NCI-H2029 (cell line): ENCODE results near the gene LRMDA.

ENCODE experiments used
- DNase-seq: peaks from one replicate; lab custom pipeline; 2025; lab: John Stamatoyannopoulos, UW

LRMDA gene

GRCh38 chr10:76268954-76269353, 837.5 kb downstream of the LRMDA start:
- DNase-seq, result no peak

GRCh38 chr10:76270464-76270863, 839.0 kb downstream of the LRMDA start:
- no peak for DNase-seq

- DNase-seq, result no peak
Observed at GRCh38 chr10:76274933-76275332, 843.5 kb downstream of the LRMDA start.

GRCh38 chr10:76278811-76279460, 847.5 kb downstream of the LRMDA start:
- DNase-seq, result no peak

DNA sequence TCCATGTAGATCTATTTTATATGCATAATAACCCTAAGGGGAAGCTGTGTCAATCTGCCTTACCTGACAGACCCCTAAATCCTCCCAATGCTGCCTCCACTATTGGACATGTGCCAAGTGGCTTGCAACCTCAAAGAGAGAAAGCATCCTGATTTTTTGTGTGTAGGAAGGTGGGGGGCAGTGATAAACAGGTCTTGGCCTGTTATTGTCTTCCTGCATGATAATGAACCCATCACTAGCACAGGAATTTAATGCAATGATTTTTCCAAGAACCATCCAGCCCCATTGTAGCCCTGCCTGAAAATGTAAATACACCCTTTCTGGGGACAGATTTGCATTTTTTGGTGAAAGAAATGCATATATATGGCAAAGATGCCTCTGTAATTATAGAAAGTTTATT, 850.2 kb downstream of the LRMDA start:
- no peak for DNase-seq

- DNase-seq, result no peak
Observed at GRCh38 chr10:76282061-76283025, 850.9 kb downstream of the LRMDA start.

GRCh38 chr10:76284351-76284750, 852.9 kb downstream of the LRMDA start:
- no peak for DNase-seq

- DNase-seq, result no peak
Observed at GRCh38 chr10:76285012-76285411, 853.6 kb downstream of the LRMDA start.

DNA sequence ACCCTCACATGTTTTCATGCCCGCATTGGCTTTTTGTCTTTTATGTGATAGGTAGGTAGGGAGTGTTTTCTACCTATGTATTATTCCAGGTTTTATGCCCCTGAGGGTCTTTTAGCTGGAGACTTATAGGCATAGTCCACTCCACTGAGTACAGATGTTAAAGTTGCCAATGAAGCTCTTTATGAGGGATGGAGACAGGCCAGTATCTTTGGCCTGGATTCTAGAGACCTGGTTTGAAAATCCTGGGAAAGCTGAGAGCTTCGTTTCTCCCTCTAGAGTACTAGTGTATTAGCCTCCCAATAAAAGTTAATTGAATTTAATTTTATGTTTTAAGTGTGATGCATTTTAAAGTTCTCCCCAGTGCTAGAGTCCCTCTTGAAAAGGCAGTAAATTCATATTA, 854.1 kb downstream of the LRMDA start:
- no peak for DNase-seq

GRCh38 chr10:76286536-76286935, 855.1 kb downstream of the LRMDA start:
- DNase-seq, result no peak

GRCh38 chr10:76287856-76288255, 856.4 kb downstream of the LRMDA start:
- DNase-seq, result no peak

DNA sequence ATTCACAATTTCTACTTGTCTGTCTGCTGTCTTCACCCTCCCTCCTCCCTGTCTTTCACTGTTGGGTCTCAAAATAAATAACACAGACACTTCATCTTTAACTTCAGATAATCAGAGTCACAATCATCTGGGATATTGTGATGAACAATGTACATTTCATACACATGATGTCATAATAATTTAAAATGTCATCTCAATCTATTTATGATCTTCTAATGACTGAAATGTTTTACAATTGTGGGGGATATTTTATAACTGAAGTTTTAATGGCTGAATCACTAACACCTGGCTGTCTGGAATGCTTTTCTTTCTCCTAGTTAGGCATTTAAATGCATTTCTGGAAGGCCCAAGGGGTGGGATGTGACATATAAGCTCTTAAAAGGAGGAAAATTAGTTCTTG, 859.8 kb downstream of the LRMDA start:
- no peak for DNase-seq

DNA sequence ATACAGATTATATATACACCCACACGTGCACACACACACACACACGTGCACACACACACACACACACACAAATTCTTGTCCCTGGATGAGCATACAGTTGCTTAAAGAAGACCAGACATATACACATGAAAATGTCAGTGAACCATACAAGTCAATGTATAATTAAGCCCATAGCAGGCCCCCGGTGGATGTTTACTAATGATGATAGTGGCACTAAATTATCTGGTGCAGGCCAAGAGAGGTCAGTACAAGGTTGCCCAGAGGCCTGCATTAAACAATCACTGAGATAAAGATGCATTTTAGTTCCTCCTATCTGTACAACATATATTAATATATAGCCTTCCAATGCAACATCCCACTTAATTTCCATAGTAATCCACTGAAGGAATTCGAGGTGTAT, 860.5 kb downstream of the LRMDA start:
- no peak for DNase-seq

GRCh38 chr10:76296957-76297356, 865.5 kb downstream of the LRMDA start:
- no peak for DNase-seq

DNA sequence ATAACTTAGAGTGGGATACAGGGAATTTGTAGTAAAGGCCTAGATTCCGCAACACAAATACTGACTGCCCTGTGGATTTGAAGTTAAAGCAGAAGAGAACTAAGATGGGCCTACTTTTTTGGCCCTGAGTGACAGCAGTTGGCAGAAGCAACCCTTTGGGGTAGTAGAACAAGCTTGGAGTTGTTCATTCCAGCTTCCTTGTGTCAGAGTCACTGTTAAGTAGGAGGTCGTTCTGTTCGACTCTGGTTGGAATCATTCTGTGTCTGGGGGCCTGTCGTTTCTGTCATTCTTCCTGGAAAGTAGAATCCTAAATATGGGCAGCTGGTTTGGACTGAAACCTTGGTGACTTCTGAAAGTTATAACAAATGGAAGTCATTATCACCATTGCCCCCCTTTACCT, 865.9 kb downstream of the LRMDA start:
- DNase-seq, result peak; percentile 6

- DNase-seq, result peak; percentile 66
Observed at GRCh38 chr10:76297780-76298281, 866.4 kb downstream of the LRMDA start.

- no peak for DNase-seq
Observed at GRCh38 chr10:76298329-76298728, 866.9 kb downstream of the LRMDA start.

DNA sequence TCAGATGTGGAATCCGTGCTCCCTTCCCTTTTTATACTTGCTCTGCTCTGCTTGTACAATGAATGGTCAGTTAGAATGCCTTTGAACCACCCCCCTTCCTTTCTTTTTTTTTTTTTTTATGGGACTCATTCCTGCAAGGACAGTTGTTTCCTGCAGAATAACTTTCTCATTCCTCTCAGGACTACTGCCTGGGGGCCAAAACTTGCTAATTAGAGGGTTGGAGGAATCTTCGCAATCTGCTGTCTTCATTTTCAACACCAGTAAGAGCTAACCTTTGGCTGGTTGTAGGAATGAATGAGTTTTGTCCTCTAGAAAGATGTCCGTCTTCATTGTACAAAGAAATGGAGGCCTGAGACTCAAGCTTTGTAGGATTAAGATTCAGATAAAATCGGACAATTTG, 868.1 kb downstream of the LRMDA start:
- DNase-seq, result no peak

DNA sequence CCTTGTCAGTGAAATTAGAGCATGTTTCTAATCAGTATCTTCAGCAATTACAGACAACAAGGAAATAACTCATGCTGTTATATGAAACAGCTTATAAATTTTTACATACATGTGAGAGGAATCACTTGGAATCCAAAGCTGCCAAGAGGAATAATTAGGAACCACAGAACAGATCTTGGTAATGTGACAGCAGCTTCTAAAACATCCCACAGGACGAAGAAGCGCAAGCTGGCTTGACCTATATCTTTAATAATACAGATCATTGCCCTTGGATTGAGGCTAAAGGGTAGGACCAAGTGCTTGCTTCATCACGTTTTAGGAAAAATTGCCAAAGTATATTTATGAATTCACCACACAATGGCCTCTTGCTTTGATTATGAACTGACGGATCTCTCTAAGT, 869.8 kb downstream of the LRMDA start:
- DNase-seq, result no peak

GRCh38 chr10:76301950-76302349, 870.5 kb downstream of the LRMDA start:
- DNase-seq, result no peak

- DNase-seq, result no peak
Observed at GRCh38 chr10:76302481-76302880, 871.1 kb downstream of the LRMDA start.

DNA sequence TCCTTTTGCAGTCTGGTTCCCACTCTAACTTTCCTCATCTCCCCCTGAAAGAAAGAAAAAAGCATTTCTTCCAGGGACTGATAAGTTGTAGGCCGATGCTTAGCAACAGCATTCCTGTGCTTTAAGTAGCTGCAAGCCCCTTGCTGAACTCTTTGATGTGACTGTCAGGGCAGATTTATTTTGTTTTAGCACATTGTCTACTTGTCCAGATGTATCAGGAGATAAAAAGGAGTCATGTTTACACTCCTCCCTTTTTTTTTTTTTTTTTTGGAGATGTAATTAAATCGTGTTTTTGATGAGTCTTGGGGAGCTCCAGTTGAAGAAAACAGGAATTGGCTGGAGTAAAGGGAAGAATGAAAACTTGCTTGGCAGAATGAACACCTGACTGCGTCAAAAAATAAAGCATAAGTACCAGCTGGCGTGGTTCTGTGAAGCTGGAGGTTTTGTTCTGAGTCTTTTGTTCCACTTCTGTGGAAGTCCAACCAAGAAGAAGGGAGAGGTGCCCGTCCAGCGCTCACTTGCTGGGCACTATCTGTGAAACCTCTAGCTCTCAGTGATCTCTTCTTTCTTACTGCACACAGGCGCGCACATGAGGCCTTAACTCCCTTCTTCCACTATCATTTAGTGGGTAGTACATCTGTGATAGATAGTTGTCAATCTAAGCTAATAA, 871.7 kb downstream of the LRMDA start:
- DNase-seq, result no peak
